Renal cortex interstitium (tissue), 11 donors: ENCODE measurements around the gene ADGRB3. TPM values are rescaled to one million over a fixed set of nuclear protein-coding genes. Genes with fewer than 3 reads are reported as not detected.
"Not testable (repeated sequence)": the region's sequence is repeated elsewhere in the genome, so short reads cannot be mapped to it uniquely, and the experiment has no call there.

Source experiments
- DNase-seq, 11 donors: peaks; one replicate each; pipeline ENCODE4 v3.0.0-alpha.2; 2013; ENCODE audit warnings: low read depth in 9 of 11, low spot score in 4 of 11; ENCODE audit errors: extremely low read depth in 1 of 11
- polyA plus RNA-seq, 3 donors: library from polyadenylated mRNA; unstranded; fragments of 120-200 nt; gene quantifications; one replicate each; pipeline ENCODE4 v1.2.1, GENCODE V29; 2013; ENCODE audit not compliant: insufficient read length in 3 of 3

Gene ADGRB3
- polyA plus RNA-seq, 3 donors, result 3.3 to 3.6 (median 3.6) TPM

GRCh38 chr6:68728159-68728979 lies 93.3 kb downstream of the ADGRB3 start:
- DNase-seq, result no peak

- no peak for DNase-seq
Observed at GRCh38 chr6:68729377-68729903, 94.4 kb downstream of the ADGRB3 start.

GRCh38 chr6:68730291-68731054 lies 95.4 kb downstream of the ADGRB3 start:
- DNase-seq, result no peak

GRCh38 chr6:68732423-68732822 lies 97.3 kb downstream of the ADGRB3 start:
- DNase-seq, result no peak

GRCh38 chr6:68735866-68736265 lies 100.8 kb downstream of the ADGRB3 start:
- no peak for DNase-seq

- DNase-seq, result no peak
Observed at GRCh38 chr6:68737061-68737460, 102.0 kb downstream of the ADGRB3 start.

- no peak for DNase-seq
Observed at GRCh38 chr6:68738039-68738438, 103.0 kb downstream of the ADGRB3 start.

GRCh38 chr6:68740828-68741500 lies 105.9 kb downstream of the ADGRB3 start:
- no peak for DNase-seq

GRCh38 chr6:68741501-68742386 lies 106.7 kb downstream of the ADGRB3 start:
- no peak for DNase-seq

GRCh38 chr6:68743099-68743498 lies 108.0 kb downstream of the ADGRB3 start:
- no peak for DNase-seq

- not testable (repeated sequence) for DNase-seq
Observed at GRCh38 chr6:68744376-68744775, 109.3 kb downstream of the ADGRB3 start.

GRCh38 chr6:68746376-68746775 lies 111.3 kb downstream of the ADGRB3 start:
- DNase-seq, result no peak

GRCh38 chr6:68747110-68747790 lies 112.2 kb downstream of the ADGRB3 start:
- no peak for DNase-seq

- not testable (repeated sequence) for DNase-seq
Observed at GRCh38 chr6:68747832-68748231, 112.8 kb downstream of the ADGRB3 start.

GRCh38 chr6:68754681-68755213 lies 119.7 kb downstream of the ADGRB3 start:
- no peak for DNase-seq

- DNase-seq, result no peak
Observed at GRCh38 chr6:68756454-68757375, 121.6 kb downstream of the ADGRB3 start.

GRCh38 chr6:68757821-68758220 lies 122.7 kb downstream of the ADGRB3 start:
- DNase-seq, result no peak
